GM21723 (cell line): ENCODE measurements around the gene PAX4.

Source experiments
- ATAC-seq: cut with Tn5 transposase; IDR thresholded peaks from one replicate; pipeline ENCODE4 v1.9.1; 2021; ENCODE audit warnings: mild to moderate bottlenecking, moderate library complexity; ENCODE audit not compliant: unreplicated experiment

PAX4 gene

DNA sequence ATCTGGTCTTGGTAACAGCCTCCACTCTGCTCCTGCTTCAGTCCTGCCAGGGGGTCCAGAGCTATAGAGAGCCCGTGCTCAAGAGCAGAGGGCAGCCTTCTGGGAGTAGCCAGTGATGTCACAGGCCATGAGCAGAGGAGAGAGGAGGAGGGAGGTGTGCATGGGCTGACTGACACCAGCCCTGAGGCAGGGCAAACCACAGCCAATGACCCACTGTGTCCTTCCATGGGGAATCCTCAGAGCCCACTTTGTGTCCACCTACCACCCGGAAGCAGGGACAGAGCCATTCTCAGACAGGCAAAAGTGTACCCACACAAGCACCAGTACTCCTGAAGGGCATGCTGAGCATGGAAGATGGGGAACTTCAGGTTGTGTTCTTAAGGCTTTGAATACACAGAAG lies at the start of gene PAX4:
TSS of gene PAX4 (minus strand) at position 101 of the 400 bp plus-strand sequence. CDS start 2,214 bp downstream, outside the sequence.
- ATAC-seq: no peak

DNA sequence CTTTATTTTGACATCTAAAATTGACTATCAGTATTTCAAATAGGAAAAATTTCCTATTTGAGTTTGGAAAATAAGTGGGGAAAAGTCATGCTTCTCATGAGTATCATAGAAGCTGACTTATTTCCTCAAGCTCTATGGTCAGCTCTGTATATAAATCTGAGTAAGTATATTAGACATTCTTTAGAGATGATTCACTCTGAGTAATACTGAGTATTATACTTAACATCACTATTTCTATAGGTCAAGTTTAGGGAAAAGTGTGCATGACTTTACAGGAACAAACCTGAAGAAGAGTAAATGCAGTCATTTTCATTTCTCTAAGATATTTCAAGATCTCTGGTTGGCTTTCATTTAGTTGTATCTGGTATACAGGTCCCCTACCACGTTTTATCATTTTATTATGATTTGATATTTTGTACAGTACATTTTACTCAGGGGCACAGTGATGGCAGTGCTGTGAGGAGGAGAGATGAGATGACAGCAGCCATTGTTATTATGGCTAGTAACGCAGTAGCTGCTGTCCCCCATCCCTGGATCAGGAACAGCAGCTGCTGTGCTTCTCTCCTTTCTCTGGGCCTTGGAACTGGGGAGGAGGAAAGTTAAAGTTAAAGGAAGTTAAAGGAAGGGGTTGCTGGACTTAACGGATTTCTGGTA lies 49.2 kb upstream of the PAX4 start:
- ATAC-seq: no peak

GRCh38 chr7:127666602-127667001 lies 48.7 kb upstream of the PAX4 start:
- no peak for ATAC-seq

DNA sequence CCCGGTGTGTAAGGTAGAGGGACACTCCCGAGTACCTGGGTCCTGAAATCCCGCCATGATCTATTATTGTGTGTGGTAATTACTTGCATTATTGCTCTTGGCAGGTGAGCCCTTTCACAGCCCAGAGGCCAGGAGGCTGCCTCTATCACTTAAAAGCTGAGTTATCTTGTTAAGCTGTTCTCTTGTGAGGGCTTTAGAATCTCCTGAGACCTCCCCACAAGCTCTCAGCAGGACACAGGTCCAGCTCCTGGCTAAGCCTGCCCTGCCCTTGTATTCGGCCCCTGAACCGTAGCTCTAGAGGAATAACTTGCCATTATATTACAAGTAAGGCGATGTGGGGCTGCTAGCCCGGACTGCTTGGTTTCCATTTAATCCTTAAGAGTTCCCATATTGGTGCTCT lies 48.0 kb upstream of the PAX4 start:
- no peak for ATAC-seq

GRCh38 chr7:127658970-127659630 lies 41.2 kb upstream of the PAX4 start:
- ATAC-seq: no peak

DNA sequence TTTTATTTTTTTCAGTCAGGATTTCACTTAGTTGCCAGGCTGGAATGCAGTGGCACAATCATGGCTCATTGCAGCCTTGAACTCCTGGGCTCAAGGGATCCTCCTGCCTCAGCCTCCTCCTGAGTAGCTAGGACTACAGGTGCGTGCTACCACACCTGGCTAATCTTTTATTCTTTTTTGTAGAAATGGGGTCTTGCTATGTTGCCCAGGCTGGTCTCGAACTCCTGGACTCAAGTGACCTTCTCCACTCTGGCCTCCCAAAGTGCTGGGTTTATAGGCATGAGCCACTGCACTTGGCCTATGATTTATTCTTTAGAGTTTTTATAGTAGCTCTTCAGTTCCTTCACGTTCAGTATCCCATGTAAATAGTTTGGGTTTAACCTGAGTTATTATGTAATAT lies 39.6 kb upstream of the PAX4 start:
- no peak for ATAC-seq

DNA sequence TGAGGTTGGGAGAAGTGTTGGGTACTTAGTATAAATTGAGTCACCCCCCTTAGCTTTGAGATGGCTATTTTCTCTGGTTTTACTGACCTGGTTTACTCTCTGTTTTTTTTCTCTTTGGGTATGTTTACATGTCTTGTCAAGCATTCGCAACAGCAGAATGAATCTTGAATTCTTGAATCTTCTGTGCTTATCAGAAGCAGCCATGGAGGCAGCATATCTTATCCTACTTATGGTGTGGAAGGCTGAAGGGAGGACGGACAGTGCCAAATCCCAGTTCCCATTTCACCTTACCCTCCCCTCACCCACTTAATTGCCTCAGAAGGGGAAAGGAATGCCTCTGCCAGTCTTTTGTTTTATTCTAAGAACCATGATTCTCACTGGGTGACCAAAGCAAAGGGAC lies 37.8 kb upstream of the PAX4 start:
- no peak for ATAC-seq

- no peak for ATAC-seq
Observed at GRCh38 chr7:127654404-127655394, 36.8 kb upstream of the PAX4 start.

DNA sequence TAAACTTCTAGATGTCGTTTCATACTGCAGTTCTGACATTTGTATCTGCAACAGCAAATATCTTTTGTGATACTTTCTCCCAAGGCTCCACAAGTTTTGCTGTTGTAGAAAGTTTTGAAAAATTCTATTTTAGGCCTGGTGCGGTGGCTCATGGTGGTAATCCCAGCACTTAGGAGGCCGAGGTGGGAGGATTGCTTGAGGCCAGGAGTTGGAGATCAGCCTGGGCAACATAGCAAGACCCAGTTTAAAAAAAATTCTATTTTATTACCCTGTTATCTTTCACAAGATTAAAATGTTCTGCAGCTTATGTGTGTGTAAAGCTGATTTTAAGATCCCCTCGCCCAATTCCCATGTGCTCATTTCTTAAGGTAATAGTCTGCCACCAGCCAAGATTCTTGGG lies 35.5 kb upstream of the PAX4 start:
- no peak for ATAC-seq

GRCh38 chr7:127652333-127653248 lies 34.6 kb upstream of the PAX4 start:
- peak; percentile 21 for ATAC-seq

- peak; percentile 96 for ATAC-seq
Observed at GRCh38 chr7:127651556-127652332, 33.8 kb upstream of the PAX4 start, which contains the start of gene SND1. Gene SND1, plus strand, starts transcription at chr7:127652194. Its CDS starts 180 bp downstream, at chr7:127652374.

DNA sequence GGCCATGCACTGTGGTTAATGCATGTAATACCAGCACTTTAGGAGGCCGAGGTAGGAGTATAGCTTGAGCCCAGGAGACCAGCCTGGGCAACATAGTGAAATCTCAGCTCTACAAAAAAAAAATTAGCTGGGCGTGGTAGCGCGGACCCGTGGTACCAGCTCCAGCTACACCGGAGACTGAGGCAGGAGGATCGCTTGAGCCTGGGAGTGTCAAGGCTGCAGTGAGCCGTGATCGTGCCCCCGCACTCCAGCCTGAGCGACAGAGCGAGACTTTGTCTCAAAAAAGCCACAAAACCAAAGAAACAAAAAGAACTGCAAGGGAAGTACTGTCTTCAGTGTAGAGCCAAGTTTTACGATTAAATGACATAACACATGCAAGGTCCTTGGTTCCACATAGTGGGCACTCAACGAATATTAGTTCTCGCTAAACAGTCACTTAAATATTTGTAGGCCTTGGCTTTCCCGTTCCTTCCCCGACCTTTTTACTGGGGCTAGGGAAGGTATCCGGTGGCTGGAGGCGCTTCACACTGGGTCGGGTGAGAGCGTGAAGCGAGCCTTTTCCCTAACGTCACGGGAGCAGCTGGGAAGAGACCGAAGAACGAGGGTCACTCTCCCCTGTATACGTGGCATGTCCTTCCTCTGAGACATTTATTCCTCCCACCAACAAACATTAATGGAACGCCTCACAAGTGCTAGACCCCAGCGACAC lies 33.1 kb upstream of the PAX4 start:
- no peak for ATAC-seq

- ATAC-seq: no peak
Observed at GRCh38 chr7:127648986-127649385, 31.0 kb upstream of the PAX4 start.

- ATAC-seq: no peak
Observed at GRCh38 chr7:127647636-127648035, 29.7 kb upstream of the PAX4 start.

- no peak for ATAC-seq
Observed at GRCh38 chr7:127644484-127644883, 26.5 kb upstream of the PAX4 start.

- no peak for ATAC-seq
Observed at GRCh38 chr7:127638197-127638596, 20.3 kb upstream of the PAX4 start.

- ATAC-seq: no peak
Observed at GRCh38 chr7:127635659-127636285, 17.8 kb upstream of the PAX4 start.

DNA sequence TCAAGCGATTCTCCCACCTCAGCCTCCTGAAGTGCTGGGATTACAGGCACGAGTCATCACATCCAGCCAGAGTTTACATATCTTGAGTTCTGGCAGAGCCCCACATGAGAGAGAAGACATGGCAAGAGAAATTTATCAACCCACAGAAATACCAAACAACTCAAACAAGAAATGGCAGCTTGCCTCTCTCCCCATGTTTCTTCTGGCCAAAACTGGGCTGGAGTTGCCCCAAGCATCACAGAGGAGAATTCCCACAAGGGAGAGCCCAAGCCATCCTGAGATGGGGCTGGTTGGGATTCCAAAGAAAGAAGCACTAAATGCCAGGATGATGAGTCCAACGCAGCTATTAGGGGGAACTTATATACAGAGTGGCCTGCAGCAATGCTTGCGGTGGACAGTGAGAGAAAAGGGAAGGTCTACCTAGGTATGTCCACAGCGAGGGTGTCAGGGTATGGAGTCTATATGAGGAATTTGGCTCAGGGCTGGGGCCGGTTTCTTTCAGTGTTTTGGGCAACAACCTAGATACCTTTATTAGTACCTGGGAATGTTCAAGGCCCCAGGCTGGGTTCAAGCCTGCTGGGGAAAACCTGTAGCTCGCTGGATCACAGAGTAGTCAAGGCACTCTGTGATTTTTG lies 14.5 kb upstream of the PAX4 start:
- no peak for ATAC-seq
